HG02623 (cell line): ENCODE data around the gene LHX1.

Experiments used
- ATAC-seq: cut with Tn5 transposase; IDR thresholded peaks from one replicate; pipeline ENCODE4 v1.9.1; 2021; ENCODE audit warnings: moderate library complexity; ENCODE audit not compliant: unreplicated experiment

Gene LHX1

DNA sequence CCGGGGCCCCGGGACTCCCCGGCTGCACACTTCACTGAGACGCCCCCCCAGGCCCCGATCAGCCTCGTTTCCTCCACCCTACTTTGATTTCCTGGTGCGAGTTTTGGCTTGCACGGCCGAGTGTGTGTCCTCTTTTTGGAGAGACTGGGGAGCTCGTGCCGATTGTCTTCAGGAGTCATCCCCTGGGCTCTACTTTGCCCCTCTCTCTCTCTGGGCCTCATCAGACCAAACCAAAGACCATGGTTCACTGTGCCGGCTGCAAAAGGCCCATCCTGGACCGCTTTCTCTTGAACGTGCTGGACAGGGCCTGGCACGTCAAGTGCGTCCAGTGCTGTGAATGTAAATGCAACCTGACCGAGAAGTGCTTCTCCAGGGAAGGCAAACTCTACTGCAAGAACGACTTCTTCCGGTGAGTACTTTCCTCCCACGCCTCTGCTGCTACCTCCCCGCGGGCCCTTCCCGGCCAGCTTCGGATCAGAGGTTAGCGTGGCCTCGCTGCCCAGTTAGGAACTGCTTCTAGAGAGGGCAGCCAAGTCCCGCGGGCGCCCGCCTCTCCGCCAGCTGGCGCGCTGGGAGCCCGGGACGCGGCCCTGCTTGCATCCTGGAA, 787 bp downstream of the LHX1 start:
- no peak for ATAC-seq

DNA sequence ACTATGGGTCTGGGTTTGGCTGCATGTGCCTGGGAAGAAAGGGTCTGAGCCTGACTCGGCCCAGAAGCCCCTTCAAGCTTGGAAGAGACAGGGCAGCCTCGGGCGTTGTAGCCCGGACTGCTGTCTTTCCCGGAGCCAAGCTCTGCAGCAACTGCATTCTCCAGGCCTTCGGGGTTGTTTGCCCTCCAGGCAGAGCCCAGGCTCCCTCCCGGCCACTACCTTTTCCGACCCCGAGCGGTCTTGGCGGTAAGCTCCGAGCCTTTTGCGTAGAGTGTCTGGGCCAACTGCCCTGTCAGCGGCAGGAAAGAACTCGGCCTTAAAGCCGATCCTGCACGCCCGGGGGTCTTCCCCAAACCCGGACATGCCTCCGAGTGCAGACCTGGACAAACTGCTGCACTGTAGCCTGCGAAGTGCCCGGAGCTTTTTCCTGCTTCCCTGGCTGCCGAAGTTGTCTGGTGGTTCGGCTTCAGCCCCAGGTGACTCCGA, 1.3 kb downstream of the LHX1 start:
- no peak for ATAC-seq

DNA sequence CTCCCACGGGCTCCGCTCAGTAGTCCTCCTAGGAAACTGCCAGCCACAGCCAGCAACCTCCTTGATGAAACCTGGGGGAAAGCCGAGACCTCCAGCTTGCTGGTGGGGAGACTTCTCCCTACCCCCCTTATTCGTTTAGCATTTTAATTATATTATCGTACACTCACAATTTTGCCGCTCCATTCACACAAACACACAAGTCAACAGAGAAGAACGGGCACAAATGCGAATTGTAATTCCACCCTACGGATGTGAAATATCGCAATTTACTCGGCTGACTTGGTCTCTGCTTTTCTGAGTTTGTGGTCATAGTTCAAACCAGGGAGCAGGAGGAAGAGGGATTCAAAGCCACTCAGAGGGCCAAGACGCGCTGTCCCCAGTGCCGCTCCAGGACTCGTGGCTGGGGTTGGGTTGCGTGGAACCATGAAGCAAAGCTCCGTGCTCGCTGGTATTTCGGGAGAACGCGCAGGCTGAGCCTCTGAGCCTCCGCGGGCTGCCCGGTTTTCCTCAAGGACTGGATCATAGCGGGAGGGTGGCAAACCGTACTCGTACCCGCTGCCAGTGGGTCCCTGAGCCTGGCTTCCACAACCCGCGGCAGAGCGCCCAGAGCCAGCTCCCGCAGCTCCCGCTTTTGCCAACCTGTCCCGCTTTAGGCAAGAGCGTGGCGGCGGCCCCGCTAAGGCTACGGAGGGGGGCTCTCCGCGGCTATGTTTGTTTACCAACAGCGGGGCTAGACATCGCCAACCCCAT, 2.0 kb downstream of the LHX1 start:
- no peak for ATAC-seq

DNA sequence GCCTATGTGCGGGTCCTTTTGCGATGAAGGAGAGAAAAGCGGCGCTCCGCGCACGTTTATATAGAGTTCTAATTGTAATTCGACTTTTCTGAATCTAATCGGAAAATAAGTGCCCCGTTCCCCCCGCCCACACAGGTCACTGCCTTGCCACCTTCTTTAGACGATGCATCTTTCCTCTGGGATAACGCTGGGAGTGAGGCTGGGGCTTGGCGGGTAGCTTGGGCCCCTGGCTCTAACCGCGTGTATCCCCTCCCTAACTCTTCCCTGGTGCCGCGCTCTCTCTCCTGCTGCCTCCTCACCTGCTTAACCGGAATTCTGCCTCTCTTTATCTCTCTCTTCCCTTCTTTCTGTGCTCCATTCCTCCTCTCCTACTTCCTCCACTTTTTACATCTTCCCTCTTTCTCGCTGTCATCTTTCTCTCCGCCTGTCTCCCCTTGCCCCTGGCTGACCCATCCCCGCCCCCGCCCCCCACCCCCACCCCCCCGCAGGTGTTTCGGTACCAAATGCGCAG, 2.6 kb downstream of the LHX1 start:
- ATAC-seq: no peak

DNA sequence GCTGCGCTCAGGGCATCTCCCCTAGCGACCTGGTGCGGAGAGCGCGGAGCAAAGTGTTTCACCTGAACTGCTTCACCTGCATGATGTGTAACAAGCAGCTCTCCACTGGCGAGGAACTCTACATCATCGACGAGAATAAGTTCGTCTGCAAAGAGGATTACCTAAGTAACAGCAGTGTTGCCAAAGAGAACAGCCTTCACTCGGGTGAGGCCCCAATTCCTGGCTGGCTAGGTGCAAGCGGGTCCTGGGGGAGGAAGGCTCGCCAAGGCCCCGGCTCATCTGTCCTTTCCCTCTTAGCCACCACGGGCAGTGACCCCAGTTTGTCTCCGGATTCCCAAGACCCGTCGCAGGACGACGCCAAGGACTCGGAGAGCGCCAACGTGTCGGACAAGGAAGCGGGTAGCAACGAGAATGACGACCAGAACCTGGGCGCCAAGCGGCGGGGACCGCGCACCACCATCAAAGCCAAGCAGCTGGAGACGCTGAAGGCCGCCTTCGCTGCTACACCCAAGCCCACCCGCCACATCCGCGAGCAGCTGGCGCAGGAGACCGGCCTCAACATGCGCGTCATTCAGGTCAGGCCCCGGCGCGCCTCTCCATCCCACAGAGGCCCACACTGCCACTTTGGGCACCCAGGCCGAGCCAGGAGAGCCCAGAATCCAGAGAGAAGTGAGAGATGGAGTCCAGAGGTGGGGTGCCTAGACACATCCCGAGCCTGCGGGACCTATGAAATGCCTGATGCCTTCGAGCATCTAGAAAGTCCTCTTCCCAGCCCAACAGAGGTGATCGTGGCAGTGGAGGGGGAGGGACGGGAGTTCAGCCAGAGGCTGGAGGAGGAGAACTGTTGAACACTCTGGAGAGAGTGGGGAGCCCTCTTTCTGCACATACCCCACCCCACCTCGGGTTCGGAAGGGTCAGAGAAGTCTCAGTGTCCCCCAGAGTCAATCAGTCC, 3.3 kb downstream of the LHX1 start:
- ATAC-seq: no peak

DNA sequence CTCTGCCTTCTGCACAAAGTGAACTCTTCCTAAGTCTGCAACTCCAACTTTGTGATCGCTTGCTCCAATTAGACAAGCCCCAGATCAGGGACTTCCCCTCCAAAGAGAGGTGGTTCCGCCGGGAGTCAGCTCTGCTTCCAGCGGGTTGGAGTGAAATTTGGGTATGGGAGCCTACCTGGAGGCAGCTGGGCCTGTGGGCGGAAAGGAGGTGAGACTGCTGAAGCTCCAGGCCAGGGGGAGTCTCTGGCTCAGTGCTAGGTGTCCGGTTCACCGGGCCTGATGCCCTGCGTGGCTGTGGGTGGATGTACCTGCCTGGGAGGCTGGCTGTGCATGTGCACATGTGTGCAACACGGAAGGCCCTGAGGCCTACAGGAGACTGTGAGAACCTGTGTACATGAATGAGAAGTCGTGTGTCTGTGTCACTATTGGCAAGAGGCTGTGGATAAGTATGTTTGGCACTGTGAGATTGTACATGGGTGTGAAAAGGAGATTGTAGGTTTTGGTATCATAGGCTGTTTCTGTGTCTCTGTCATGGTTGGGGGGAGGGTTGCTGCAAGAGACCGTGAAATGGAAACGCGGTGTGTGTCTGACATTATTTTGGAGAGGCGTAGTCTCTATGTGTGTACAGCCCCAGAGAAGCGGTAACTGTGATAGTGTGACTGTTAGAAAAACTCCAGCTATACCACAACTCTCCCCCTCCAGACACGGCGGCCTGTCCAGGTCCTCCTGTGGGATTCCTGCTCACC, 4.2 kb downstream of the LHX1 start:
- ATAC-seq: no peak

DNA sequence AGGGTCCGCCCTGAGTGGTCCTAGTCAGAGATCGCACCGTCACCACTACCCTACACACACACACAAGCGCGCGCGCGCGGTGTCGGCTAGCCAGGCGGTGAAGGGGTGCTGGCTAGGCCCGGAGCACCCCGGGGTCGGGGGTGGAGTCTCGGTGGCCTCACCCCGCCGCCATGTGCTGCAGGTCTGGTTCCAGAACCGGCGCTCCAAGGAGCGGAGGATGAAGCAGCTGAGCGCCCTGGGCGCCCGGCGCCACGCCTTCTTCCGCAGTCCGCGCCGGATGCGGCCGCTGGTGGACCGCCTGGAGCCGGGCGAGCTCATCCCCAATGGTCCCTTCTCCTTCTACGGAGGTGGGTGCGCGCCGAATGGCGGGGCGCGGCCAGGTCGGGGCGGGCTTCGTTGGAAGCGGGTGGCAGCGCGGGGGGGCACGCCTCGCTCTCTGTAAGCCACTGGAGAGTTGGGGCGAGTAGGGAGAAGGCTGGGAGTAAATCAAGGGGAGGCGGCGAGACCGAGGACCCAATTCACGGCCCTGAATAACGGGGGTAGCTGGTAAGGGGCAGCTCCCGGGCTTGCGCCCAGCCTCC, 4.8 kb downstream of the LHX1 start:
- no peak for ATAC-seq

DNA sequence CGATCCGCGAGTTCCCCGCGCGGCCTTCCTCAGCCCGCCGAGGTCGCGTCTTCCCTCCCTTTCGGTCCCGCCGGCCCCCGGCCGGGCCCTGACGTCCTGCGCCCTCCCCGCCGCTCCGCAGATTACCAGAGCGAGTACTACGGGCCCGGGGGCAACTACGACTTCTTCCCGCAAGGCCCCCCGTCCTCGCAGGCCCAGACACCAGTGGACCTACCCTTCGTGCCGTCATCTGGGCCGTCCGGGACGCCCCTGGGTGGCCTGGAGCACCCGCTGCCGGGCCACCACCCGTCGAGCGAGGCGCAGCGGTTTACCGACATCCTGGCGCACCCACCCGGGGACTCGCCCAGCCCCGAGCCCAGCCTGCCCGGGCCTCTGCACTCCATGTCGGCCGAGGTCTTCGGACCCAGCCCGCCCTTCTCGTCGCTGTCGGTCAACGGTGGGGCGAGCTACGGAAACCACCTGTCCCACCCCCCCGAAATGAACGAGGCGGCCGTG, 5.4 kb downstream of the LHX1 start:
- no peak for ATAC-seq

DNA sequence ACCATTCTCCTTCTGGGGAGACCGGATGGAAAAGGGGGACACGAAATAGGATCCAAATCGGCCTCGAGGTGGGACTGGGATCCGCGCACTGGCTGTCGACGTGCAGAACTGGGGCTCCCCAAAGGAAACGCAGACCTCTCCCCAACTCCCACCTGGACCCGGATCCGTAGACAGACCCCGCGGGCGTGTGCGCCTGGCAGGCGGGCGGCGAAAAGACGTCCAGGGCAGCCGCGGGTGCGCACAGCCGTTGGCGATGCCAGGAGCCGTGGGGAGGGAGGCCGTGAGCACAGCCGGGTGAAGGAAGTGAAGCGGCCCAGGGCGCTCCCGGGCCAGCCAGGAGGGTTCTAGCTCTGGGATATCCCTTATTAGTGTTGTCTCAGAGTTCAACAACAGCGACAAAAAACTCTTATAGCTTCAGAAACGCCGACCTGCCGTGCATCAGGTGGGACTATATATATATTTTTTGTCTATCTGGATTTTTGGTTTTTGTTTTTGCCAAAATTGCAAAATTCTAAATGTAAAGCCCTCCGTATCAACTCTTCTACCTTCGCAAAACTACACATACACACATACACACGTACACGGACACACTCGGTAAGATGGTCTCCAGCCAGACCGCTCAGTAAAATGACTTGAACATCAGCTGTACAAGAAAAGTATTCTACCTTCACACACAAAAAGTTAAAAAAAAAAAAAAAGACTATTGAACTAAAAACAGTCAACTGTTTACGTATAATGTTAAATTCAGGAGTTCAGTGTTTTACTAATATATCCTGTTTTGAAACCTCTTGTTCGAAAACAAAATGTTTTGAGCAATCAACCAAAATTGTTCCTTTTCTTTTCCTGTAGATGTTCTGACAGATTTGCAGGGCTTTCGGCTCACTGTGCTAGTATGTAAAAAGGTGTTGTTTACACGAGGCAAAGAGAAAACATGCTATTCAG, 6.2 kb downstream of the LHX1 start:
- ATAC-seq: no peak

DNA sequence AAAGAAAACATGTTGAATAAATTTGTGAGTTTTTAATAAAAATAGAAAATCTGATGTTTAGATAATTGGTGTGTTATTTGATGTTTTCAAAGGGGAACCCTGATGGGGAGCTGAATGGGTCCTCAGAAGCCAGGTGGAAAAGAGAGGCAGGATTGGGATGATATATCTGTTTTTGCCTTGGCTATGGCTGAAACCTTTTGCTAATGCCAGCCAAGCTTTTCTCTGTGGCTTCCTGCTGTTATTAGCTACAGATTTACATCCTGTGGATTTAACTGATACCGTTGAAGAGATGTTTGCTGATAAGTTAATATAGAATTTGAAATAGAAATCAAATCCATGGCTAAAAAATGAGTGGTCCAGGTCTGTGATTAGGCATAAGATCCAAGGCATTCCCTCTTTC, 7.3 kb downstream of the LHX1 start:
- no peak for ATAC-seq

DNA sequence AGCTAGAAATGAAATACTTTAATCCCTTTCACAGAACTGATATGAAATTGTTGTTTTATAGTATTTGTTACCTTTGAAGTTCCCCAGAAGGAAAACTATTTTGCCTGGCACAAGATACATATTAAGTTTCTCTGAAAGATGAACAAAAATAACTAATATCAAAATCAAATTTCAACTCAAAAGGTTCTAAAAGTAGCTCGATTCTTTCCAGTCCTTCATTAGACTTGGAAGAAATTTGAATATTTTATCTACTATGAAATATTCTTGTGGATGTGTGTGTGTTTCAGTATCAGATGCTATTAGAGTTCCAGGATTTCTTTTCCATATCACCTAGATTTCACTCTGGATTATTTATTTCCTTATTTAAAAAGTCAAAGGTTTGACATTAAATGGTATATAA, 7.9 kb downstream of the LHX1 start:
- no peak for ATAC-seq

DNA sequence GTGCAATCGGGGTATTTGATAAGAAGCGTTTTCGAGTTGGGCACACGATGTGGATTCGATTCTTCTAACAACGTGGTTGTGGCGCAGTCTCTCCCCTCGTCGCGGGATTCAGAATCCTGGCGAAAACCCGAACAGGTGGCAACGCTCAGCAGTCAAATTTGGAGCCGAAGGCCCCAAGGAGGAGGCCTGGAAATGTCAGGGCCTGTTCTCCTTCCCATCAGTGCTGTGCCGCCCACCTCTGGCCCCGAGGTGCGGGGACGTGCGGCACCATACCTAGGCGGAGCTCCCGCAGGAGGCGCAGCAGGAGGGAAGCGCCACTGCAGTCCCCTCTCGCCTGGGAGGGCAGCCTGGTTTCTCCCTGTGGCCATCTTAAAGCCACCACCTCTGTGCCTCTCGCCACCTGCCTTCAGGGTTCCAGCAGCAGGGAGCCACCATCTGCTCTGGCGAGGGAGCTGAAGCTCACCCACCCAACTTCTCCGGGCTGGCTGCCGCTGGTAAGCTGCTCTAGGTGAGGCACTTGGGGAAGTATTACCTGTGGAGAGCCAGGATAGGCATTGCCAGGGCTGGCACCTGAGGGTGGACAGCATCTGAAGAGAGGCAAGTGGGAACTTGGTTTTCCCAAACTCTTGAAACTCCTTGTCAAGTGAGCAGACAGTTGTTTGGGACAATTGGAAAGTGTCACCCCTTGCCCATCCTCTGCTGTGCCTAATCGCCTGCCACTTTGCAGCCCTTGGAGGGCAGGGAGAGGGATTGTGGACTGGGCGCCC, 8.9 kb downstream of the LHX1 start:
- no peak for ATAC-seq

DNA sequence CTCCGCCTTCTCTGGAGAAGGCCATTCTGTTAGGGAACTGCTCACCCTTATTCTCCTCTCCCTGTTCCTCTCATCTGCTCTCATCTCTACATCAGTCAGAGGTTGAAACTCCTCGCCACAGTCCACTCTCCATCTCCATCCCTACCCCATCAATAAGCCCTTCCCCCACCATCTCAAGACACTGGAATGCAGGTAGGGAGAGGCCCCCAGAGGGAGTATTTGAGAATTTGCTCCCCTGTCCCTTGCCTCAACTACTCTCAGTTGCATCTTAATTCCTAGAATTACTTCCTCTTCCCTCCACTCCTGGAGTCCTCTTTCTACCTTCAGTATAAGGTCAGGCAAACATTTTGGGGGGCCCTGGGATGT, 9.4 kb downstream of the LHX1 start:
- ATAC-seq: no peak

DNA sequence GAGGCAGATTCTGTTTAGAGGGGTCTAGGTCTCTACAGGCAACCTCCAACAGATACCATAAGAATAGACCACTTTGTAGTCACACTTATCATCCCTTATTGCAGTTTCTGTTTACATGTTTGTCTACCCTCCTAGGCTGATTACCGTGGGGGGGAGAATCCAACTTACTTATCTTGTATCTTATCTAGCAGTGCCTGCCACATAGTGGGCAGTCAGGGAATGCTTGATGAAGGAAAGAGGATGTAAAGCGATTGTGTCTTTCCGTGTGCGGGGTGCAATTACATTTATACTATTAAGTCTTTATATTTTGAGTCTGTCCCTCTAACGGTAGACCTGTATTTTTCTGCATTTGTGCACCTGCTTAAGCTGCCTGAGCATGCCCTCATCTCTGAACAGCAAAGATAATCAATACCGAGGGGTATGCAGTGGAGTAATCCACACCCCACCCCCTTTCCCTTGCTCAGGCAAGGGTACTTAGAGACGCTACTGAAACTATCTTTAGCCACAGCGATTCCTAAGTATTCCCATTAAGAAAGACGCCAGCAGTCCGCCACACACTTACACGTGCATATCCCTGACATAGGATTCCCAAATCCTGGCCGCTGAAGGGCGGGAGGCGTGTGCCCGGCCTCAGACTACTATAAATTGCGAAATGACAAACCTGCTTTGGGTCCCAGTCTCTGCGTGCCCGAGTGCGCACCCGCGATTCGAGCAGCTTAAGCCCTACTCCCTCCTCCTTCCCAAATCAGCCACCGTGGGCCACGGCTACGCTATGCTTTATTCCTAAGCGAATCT, 10.8 kb downstream of the LHX1 start:
- no peak for ATAC-seq

DNA sequence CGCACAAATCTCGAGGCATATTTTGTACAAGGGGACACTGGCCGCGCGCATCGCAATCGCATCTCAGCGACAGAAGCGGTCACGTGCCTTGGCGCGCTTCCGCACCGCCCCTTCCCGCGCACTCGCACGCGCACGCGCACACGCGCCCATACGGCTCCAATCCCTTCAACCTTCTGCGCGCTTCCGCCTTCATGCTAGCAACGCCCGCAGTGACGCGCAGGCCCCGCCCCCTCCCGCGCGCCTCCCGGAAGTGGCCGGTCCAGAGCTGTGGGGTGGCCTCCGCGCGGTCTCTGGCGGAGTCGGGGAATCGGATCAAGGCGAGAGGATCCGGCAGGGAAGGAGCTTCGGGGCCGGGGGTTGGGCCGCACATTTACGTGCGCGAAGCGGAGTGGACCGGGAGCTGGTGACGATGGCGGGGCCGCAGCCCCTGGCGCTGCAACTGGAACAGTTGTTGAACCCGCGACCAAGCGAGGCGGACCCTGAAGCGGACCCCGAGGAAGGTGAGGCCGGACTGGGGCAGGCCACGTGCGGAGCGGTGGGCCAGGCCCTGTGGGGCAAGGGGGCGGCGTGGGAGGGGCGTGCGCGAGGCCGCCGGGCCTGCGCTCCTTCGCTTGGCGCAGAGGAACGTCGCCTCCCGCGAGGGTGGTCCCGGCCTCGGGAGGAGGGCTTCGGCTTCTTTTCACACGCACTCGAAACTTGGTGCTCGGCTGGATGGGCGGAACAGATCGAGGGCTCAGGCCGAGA, 11.6 kb downstream of the LHX1 start, which contains the start of gene AATF:
Gene AATF, plus strand, starts transcription at position 238 of the 744 bp plus-strand sequence. Its CDS starts 172 bp downstream, at position 410.
- ATAC-seq: peak; percentile 87

DNA sequence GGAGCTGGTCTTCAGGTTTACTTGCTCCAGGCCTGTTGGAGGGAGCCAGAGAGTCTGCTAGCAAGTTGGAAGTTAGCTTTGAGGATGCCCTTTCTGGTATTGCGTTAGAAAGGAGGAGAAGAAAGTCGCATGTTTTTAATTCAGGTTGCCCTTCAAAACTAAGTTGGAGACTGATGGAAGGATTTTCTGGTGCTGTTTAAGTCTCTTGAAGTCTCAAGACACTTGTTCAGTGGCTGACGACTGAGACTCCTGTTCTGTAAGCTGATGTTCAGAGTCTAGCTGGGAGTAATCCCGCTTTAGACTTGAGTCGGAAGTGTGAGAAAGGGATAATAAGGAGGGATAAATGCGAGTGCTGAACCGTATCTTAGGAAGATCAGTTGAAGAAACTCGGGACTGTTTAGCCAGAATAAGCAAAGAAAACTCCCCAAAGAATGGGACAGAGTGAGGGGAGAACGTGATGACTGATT, 12.2 kb downstream of the LHX1 start:
- ATAC-seq: no peak

DNA sequence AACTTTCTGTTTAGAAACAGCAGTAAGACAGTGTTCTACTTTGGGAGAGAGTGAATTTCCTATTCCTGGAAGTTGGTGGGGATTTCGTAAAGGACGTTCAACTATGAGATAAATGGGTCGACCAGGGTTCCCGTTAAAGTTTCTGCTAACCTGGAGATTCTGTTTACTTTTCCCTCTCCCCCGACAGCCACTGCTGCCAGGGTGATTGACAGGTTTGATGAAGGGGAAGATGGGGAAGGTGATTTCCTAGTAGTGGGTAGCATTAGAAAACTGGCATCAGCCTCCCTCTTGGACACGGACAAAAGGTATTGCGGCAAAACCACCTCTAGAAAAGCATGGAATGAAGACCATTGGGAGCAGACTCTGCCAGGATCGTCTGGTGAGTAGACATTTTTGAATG, 12.8 kb downstream of the LHX1 start:
- no peak for ATAC-seq
